ENCODE data around the gene ANO10.

Gene ANO10

GRCh38 chr3:43373560-43373928 lies 248.3 kb downstream of the ANO10 start:
- H3K36me3 ChIP-seq (ENCODE audit: insufficient read depth, low read length), result no peaks in the 10 kb centered on the region
- H3K27me3 ChIP-seq (ENCODE audit: control insufficient read depth in 1 of 2, insufficient read depth in 2 of 2, low read length in 2 of 2), result no peaks in the 10 kb centered on the region
- no peak overlapping the region for H3K4me3 ChIP-seq (ENCODE audit: low read depth in 1 of 2, low read length in 2 of 2)
- no peak overlapping the region for H3K27ac ChIP-seq (ENCODE audit: low read depth, low read length)
- no peak overlapping the region for H3K9ac ChIP-seq (ENCODE audit: low read length)
- peaks cover 10% of the 10 kb centered on the region for H3K4me1 ChIP-seq (ENCODE audit: insufficient read depth, low read length)
- H3K9me3 ChIP-seq (ENCODE audit: low read length), result no peaks in the 10 kb centered on the region

- Histone ChIP-seq H3K27me3 (ENCODE audit: control insufficient read depth in 1 of 2, insufficient read depth in 2 of 2, low read length in 2 of 2) (no peaks in the 10 kb centered on the region), H3K4me1 (ENCODE audit: insufficient read depth, low read length) (peaks cover 6% of the 10 kb centered on the region), H3K36me3 (ENCODE audit: insufficient read depth, low read length) (no peaks in the 10 kb centered on the region), H3K9me3 (ENCODE audit: low read length) (no peaks in the 10 kb centered on the region), H3K27ac (ENCODE audit: low read depth, low read length) (no peak overlapping the region), H3K9ac (ENCODE audit: low read length) (no peak overlapping the region), H3K4me3 (ENCODE audit: low read depth in 1 of 2, low read length in 2 of 2) (no peak overlapping the region)
Measured at GRCh38 chr3:43372809-43373559, 248.8 kb downstream of the ANO10 start.

DNA sequence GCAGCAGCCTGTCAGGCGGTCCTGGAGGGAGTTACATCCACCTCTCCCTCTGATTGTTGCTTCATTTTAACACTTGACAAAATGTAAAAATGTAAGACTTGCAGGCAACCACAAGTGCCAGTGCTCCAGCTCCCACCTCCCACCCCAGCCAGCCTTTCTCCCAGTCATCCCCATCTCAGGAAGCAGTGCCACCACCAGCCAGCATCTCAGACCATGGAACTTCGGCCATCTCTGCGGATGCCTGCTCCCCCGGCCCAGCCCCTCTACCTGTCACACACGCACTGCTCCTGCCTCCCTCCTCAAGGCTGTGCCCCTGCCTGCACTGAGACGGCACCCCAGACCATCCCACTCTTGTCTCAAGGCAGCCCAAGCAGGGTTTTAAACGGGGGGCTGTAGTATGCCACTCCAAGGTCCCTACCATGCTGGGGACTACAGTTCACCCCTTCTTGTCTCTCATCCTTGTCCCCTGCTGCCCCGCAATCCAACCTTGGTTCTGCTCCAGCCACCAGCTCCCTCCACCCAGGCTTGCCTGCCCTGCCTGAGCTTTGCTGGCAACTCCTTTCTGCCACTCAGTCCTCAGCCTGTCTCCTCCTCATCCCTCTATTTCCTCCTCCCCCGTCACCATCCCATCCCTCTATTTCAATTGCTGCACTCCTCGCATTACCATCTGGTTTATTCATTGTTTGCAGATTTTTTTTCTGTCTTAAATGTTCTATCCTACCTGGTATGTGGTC lies 249.6 kb downstream of the ANO10 start:
- Histone ChIP-seq H3K4me1 (ENCODE audit: insufficient read depth, low read length) (no peaks in the 10 kb centered on the region), H3K27me3 (ENCODE audit: control insufficient read depth in 1 of 2, insufficient read depth in 2 of 2, low read length in 2 of 2) (no peaks in the 10 kb centered on the region), H3K4me3 (ENCODE audit: low read depth in 1 of 2, low read length in 2 of 2) (no peak overlapping the region), H3K9me3 (ENCODE audit: low read length) (no peaks in the 10 kb centered on the region), H3K27ac (ENCODE audit: low read depth, low read length) (no peak overlapping the region), H3K9ac (ENCODE audit: low read length) (no peak overlapping the region), H3K36me3 (ENCODE audit: insufficient read depth, low read length) (no peaks in the 10 kb centered on the region)

DNA sequence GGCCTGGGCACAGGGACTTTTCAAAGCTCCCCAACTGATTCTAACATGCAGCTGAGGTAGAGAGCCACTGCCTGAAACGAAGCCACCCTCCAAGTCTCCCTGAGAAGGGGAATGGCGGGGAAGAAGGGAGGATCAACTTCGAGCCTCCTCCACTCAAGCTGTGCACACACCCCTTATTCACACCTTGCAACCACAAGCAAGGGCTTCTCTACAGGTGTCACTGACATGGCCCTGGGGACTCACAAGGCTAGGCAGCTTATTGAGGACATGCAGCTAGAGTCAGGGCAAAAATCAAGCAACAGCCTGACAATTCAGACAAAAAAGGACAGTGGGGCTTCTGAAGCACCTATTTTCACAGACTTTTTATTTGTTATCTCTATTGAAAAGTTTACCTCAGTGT lies 250.3 kb downstream of the ANO10 start:
- H3K9ac ChIP-seq (ENCODE audit: low read length), result no peak overlapping the region
- H3K9me3 ChIP-seq (ENCODE audit: low read length), result no peaks in the 10 kb centered on the region
- no peak overlapping the region for H3K4me3 ChIP-seq (ENCODE audit: low read depth in 1 of 2, low read length in 2 of 2)
- H3K4me1 ChIP-seq (ENCODE audit: insufficient read depth, low read length), result no peaks in the 10 kb centered on the region
- no peaks in the 10 kb centered on the region for H3K36me3 ChIP-seq (ENCODE audit: insufficient read depth, low read length)
- H3K27me3 ChIP-seq (ENCODE audit: control insufficient read depth in 1 of 2, insufficient read depth in 2 of 2, low read length in 2 of 2), result no peaks in the 10 kb centered on the region
- no peak overlapping the region for H3K27ac ChIP-seq (ENCODE audit: low read depth, low read length)

DNA sequence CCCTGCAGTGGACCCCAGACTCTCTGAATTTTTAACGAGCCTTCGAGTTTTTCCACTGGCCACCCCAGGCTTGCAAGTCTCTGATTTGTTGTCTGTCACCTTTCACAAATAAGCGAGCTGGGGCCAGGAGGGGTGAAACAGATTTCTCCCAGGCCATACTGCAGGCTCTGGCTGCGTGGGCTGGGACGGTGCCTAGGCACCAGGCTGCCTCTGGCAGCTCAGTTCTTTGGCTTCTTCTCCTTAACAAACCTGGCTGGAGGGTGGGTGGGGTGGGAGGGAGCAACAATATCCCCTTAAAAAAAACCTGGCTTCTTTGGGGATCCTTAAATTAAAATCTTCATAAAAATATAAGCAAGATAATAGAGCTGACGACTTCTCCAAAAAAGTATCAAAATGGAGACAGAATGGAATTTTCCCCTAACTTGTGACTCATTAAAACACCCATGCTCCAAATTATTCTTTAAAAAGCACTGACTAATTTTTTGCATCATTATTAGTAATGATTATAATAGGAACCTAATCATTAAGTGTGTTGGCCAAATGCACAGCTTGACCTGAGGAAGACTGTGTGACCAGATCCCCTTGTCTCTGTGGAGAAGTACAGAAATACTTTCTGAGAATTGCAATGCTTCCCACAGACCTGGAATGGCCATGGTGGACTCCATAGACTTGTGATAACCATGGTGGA lies 251.4 kb downstream of the ANO10 start:
- no peak overlapping the region for H3K27ac ChIP-seq (ENCODE audit: low read depth, low read length)
- H3K9me3 ChIP-seq (ENCODE audit: low read length), result no peaks in the 10 kb centered on the region
- H3K9ac ChIP-seq (ENCODE audit: low read length), result no peak overlapping the region
- no peak overlapping the region for H3K4me3 ChIP-seq (ENCODE audit: low read depth in 1 of 2, low read length in 2 of 2)
- no peaks in the 10 kb centered on the region for H3K27me3 ChIP-seq (ENCODE audit: control insufficient read depth in 1 of 2, insufficient read depth in 2 of 2, low read length in 2 of 2)
- no peaks in the 10 kb centered on the region for H3K36me3 ChIP-seq (ENCODE audit: insufficient read depth, low read length)
- peaks cover 7% of the 10 kb centered on the region for H3K4me1 ChIP-seq (ENCODE audit: insufficient read depth, low read length)

DNA sequence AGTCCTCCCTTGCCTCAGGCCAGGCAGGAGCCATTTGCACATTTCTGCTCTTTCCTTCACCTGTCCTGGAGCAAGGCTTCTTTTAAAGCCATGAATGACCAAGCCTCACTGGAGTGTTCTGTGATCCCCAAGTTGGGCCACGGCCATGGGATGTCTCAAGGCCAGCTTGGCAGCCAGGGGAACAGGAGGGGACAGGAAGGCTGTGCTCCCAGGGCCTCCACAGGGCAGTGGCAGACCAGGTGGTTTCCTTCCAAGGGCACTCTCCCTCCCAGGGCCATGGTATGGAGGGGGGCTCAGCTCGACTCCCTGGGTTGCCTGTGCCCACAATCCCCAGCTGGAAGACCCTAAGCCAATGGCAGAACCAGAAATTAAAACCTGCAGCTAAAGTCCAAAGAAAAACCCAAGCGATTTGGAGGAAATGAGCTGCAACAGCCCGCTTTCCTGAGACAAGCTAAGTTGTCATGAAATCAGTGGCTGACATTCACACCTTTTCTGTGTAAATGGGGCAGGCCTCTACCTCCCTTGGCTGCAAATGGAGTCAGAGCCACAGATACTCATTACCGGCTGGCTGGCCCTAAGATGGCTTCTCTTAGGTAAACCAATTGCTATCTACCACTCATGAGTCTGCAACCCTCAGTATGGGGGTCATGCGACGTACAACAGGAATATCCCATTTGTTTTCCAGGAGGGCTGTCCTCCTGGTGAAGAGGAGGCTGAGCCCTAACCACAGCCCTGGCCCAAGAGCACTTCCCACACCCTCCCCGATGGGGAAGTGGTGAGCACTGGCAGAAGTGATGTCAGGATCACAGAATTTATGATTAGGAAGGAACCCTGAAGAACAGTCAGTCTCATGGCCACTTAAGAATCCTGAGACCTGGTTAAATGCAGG lies 252.2 kb downstream of the ANO10 start:
- no peaks in the 10 kb centered on the region for H3K9me3 ChIP-seq (ENCODE audit: low read length)
- H3K4me3 ChIP-seq (ENCODE audit: low read depth in 1 of 2, low read length in 2 of 2), result no peak overlapping the region
- peaks cover 7% of the 10 kb centered on the region for H3K4me1 ChIP-seq (ENCODE audit: insufficient read depth, low read length)
- H3K9ac ChIP-seq (ENCODE audit: low read length), result no peak overlapping the region
- no peak overlapping the region for H3K27ac ChIP-seq (ENCODE audit: low read depth, low read length)
- H3K27me3 ChIP-seq (ENCODE audit: control insufficient read depth in 1 of 2, insufficient read depth in 2 of 2, low read length in 2 of 2), result no peaks in the 10 kb centered on the region
- no peaks in the 10 kb centered on the region for H3K36me3 ChIP-seq (ENCODE audit: insufficient read depth, low read length)

GRCh38 chr3:43366885-43367284 lies 254.9 kb downstream of the ANO10 start:
- H3K9ac ChIP-seq (ENCODE audit: low read length), result no peak overlapping the region
- peaks cover 7% of the 10 kb centered on the region for H3K4me1 ChIP-seq (ENCODE audit: insufficient read depth, low read length)
- no peaks in the 10 kb centered on the region for H3K27me3 ChIP-seq (ENCODE audit: control insufficient read depth in 1 of 2, insufficient read depth in 2 of 2, low read length in 2 of 2)
- H3K27ac ChIP-seq (ENCODE audit: low read depth, low read length), result no peak overlapping the region
- H3K36me3 ChIP-seq (ENCODE audit: insufficient read depth, low read length), result no peaks in the 10 kb centered on the region
- no peaks in the 10 kb centered on the region for H3K9me3 ChIP-seq (ENCODE audit: low read length)
- H3K4me3 ChIP-seq (ENCODE audit: low read depth in 1 of 2, low read length in 2 of 2), result no peak overlapping the region

- no peaks in the 10 kb centered on the region for H3K27me3 ChIP-seq (ENCODE audit: control insufficient read depth in 1 of 2, insufficient read depth in 2 of 2, low read length in 2 of 2)
- H3K27ac ChIP-seq (ENCODE audit: low read depth, low read length), result no peak overlapping the region
- H3K4me3 ChIP-seq (ENCODE audit: low read depth in 1 of 2, low read length in 2 of 2), result no peak overlapping the region
Measured at GRCh38 chr3:43366481-43366880, 255.3 kb downstream of the ANO10 start.

GRCh38 chr3:43365601-43366305 lies 256.1 kb downstream of the ANO10 start:
- Histone ChIP-seq H3K27ac (ENCODE audit: low read depth, low read length) (no peak overlapping the region), H3K36me3 (ENCODE audit: insufficient read depth, low read length) (no peaks in the 10 kb centered on the region), H3K9me3 (ENCODE audit: low read length) (no peaks in the 10 kb centered on the region), H3K9ac (ENCODE audit: low read length) (no peak overlapping the region), H3K4me1 (ENCODE audit: insufficient read depth, low read length) (peaks cover 7% of the 10 kb centered on the region), H3K27me3 (ENCODE audit: control insufficient read depth in 1 of 2, insufficient read depth in 2 of 2, low read length in 2 of 2) (no peaks in the 10 kb centered on the region), H3K4me3 (ENCODE audit: low read depth in 1 of 2, low read length in 2 of 2) (no peak overlapping the region)

More at GRCh38 chr3:43366481-43366880, 255.3 kb downstream of the ANO10 start:
- H3K9me3 ChIP-seq (ENCODE audit: low read length), result no peaks in the 10 kb centered on the region
- no peak overlapping the region for H3K9ac ChIP-seq (ENCODE audit: low read length)
- H3K4me1 ChIP-seq (ENCODE audit: insufficient read depth, low read length), result peaks cover 7% of the 10 kb centered on the region
- no peaks in the 10 kb centered on the region for H3K36me3 ChIP-seq (ENCODE audit: insufficient read depth, low read length)

GRCh38 chr3:43364926-43365325 lies 256.9 kb downstream of the ANO10 start:
- Histone ChIP-seq H3K4me1 (ENCODE audit: insufficient read depth, low read length) (peaks cover 7% of the 10 kb centered on the region), H3K9ac (ENCODE audit: low read length) (no peak overlapping the region), H3K36me3 (ENCODE audit: insufficient read depth, low read length) (no peaks in the 10 kb centered on the region), H3K27me3 (ENCODE audit: control insufficient read depth in 1 of 2, insufficient read depth in 2 of 2, low read length in 2 of 2) (no peaks in the 10 kb centered on the region), H3K9me3 (ENCODE audit: low read length) (no peaks in the 10 kb centered on the region), H3K27ac (ENCODE audit: low read depth, low read length) (no peak overlapping the region), H3K4me3 (ENCODE audit: low read depth in 1 of 2, low read length in 2 of 2) (no peak overlapping the region)
